A673 (cell line): ENCODE results near the gene CCDC66.

Experiments used
- CTCF ChIP-seq: fragments of 300-800, 200-600 bp; sonication (generic); conservative IDR thresholded peaks from 2 replicates; pipeline ENCODE4 v1.5.1; 2017; ENCODE audit warnings: low read depth, mild to moderate bottlenecking, antibody characterized with exemption, low read length, moderate library complexity, mixed read lengths
- EZH2 ChIP-seq: fragments of 200-600 bp; sonication (generic); IDR thresholded peaks from 2 replicates; pipeline ENCODE4 v1.6.1; 2017; ENCODE audit warnings: borderline replicate concordance, low read depth, mild to moderate bottlenecking, mixed read lengths, antibody characterized with exemption, low read length; ENCODE audit not compliant: poor library complexity, severe bottlenecking

GRCh38 chr3:56525291-56525690, 31.7 kb upstream of the CCDC66 start:
- TF ChIP-seq CTCF (no peak), EZH2 (no peak)
